Measurements from ENCODE around the gene L3MBTL4.

Gene L3MBTL4

DNA sequence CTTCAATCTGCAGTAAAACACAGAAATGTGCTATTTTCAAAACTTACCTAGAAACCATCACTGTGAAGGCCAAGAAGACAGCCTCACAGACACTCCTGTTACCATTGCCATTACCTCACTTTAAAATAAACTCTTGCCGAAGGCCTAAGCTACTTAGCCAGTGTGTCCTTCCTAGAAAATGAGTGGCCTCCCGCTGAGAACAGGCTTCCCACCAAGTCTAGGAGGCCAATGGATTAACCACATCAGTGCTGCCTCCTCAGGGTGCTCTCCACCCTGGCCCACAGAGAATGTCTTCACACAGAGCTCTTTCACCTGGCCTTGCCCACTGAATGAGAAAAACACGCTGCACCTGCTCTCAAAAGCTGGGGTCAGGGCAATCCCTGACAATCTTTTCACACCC is 47.5 kb downstream of the L3MBTL4 start:
- in situ Hi-C loops (cut with MboI; ENCODE audit: low sequenced_read_pairs) = no loop called here

GRCh38 chr18:6366776-6367175 is 47.9 kb downstream of the L3MBTL4 start:
- in situ Hi-C loops (cut with MboI; ENCODE audit: low sequenced_read_pairs) = no loop called here

- in situ Hi-C loops (cut with MboI; ENCODE audit: low sequenced_read_pairs) = no loop called here
Measured at GRCh38 chr18:6365385-6365784, 49.3 kb downstream of the L3MBTL4 start.

GRCh38 chr18:6363216-6363615 is 51.5 kb downstream of the L3MBTL4 start:
- in situ Hi-C loops (cut with MboI; ENCODE audit: low sequenced_read_pairs) = no loop called here

DNA sequence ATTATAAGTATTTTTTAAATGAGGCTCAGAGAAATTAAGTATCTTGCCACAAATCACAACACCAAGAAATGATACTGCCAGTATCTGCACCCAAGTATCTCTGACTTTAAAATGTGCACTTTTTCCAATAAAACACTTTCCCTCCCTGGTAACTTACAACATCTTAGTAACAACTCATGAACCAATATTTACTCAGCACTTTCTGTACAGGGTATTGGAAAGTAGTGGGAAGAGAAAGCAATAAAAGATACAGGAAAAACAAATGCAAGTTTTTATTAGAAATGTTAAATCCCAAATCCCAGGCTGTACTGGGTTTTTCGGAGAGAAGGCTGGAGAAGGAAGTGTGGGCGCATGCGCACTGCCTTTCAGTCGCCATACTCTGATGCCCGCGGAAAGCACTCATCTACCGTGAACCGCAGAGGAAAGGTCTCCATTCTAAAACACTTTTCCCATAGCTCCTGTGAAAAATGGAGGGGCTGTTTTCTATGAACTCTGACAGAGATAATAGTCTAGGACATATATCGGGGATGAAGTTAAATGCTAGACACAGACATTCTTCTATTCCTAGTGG is 52.1 kb downstream of the L3MBTL4 start:
- in situ Hi-C loops (cut with MboI; ENCODE audit: low sequenced_read_pairs) = no loop called here

- in situ Hi-C loops (cut with MboI; ENCODE audit: low sequenced_read_pairs) = no loop called here
Measured at GRCh38 chr18:6357668-6358067, 57.0 kb downstream of the L3MBTL4 start.

GRCh38 chr18:6355789-6356589 is 58.7 kb downstream of the L3MBTL4 start:
- in situ Hi-C loops (cut with MboI; ENCODE audit: low sequenced_read_pairs) = no loop called here

- in situ Hi-C loops (cut with MboI; ENCODE audit: low sequenced_read_pairs) = no loop called here
Measured at GRCh38 chr18:6352275-6352674, 62.4 kb downstream of the L3MBTL4 start.

GRCh38 chr18:6342990-6343389 is 71.7 kb downstream of the L3MBTL4 start:
- in situ Hi-C loops (cut with MboI; ENCODE audit: low sequenced_read_pairs) = no loop called here

DNA sequence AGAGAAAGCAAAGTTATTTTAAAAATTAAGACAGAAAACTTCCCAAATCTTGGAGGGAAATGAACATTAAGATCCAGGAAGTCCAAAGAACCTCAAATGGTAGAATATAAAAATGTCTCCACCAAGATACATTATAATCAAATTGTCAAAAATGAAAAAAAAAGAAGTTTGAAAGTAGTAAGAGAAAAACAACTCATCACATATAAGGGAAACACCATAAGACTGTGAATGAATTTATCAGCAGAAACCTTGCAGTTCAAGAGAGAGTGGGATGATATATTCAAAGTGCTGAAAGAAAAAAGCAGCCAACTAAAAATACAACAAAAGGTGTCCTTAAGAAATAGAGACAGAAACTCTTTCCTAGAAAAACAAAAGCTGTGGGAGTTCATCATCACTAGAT is 73.0 kb downstream of the L3MBTL4 start:
- in situ Hi-C loops (cut with MboI; ENCODE audit: low sequenced_read_pairs) = no loop called here

DNA sequence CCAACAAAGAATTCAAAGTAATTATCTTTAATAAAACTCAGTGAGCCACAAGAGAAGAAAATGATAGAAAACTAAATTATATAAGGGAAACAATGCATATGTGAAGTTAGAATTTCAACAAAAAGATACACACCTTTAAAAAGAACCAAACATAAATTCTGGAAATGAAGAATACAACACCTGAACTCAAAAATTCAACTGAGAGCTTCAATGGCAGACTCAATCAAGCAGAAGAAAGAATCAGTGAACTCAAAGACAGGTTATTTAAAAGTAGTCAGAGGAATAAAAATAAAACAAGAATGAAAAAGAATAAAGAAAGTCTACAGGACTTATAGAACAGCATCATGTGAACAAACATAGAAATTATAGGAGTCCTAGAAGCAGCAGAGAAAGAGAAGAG is 73.4 kb downstream of the L3MBTL4 start:
- in situ Hi-C loops (cut with MboI; ENCODE audit: low sequenced_read_pairs) = no loop called here

DNA sequence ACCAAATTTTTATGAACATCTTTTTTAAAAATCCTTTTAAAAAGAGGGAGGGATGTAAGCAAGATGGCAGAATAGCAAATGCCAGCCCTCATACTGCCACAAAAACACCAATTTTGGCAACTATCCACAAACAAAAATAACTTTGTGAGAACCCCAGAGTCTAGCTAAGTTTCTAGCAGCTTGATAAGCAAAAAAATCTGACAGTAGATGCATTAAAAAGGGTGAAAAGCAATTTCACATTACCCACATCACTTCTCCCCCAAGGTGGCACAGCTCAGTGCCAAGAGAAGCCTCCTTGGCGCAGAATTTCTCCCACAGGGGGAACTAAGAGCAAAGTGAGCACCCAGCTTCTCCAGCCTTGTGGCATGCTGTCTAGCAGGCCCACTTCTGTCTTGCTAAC is 74.6 kb downstream of the L3MBTL4 start:
- in situ Hi-C loops (cut with MboI; ENCODE audit: low sequenced_read_pairs) = no loop called here

GRCh38 chr18:6336239-6336638 is 78.5 kb downstream of the L3MBTL4 start:
- in situ Hi-C loops (cut with MboI; ENCODE audit: low sequenced_read_pairs) = no loop called here

DNA sequence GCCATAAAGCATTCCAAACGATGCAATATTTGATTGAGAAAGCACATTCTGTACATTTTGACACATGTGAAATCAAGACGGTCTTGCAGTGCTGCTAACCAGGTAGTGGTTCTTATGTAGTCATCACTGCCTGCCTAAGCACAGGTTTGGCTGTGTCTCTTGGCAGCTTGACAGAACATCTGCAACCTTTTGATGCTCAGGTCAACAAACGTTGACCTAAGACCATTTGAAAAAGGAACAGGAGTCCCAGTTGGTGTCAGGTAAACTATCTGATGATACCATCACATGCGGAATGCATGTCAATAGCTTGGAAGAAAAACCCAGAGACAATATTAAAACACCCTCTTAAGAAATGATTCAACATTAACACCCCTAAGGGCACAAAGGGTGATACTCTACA is 80.7 kb downstream of the L3MBTL4 start:
- in situ Hi-C loops (cut with MboI; ENCODE audit: low sequenced_read_pairs) = no loop called here

- in situ Hi-C loops (cut with MboI; ENCODE audit: low sequenced_read_pairs) = no loop called here
Measured at GRCh38 chr18:6331872-6332271, 82.8 kb downstream of the L3MBTL4 start.

GRCh38 chr18:6330786-6331185 is 83.9 kb downstream of the L3MBTL4 start:
- in situ Hi-C loops (cut with MboI; ENCODE audit: low sequenced_read_pairs) = no loop called here

DNA sequence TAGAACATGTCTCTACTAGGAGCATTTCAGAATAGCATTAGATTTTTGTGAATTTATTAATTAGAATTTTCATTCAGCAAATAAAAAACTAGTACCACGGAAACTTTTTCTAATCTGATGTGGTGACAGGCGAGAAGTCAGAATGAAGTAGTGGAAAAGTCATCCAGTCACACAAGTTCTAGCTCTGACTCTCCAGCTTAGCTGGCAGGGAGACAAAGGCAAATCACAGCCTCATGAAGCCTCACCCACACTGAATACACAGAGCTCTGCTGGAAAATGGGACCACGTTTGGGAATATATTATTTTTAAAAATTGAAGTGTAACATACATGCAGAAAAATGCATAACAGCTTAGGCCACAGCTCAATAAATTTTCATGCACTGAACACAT is 86.1 kb downstream of the L3MBTL4 start:
- in situ Hi-C loops (cut with MboI; ENCODE audit: low sequenced_read_pairs) = no loop called here

- in situ Hi-C loops (cut with MboI; ENCODE audit: low sequenced_read_pairs) = no loop called here
Measured at GRCh38 chr18:6327895-6328620, 86.7 kb downstream of the L3MBTL4 start.

- in situ Hi-C loops (cut with MboI; ENCODE audit: low sequenced_read_pairs) = no loop called here
Measured at GRCh38 chr18:6327485-6327884, 87.2 kb downstream of the L3MBTL4 start.

DNA sequence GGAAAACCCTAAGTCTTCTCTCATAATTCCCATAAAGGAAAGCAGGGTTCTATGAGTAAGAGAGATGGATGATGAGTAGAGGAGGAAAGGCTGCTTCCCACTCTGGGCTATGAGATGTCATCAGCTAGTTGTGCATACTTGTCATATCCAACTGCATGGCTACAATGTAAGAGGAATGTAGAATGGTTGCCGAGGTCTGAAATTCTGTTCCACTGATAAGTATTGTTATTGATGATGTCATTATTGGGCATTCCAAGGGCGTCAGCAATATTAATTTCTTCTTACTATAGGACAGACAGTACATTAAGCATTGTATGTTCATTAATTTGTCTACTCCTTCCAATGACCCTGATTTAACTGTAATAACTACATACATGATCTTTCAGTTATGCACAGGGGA is 88.1 kb downstream of the L3MBTL4 start:
- in situ Hi-C loops (cut with MboI; ENCODE audit: low sequenced_read_pairs) = no loop called here

DNA sequence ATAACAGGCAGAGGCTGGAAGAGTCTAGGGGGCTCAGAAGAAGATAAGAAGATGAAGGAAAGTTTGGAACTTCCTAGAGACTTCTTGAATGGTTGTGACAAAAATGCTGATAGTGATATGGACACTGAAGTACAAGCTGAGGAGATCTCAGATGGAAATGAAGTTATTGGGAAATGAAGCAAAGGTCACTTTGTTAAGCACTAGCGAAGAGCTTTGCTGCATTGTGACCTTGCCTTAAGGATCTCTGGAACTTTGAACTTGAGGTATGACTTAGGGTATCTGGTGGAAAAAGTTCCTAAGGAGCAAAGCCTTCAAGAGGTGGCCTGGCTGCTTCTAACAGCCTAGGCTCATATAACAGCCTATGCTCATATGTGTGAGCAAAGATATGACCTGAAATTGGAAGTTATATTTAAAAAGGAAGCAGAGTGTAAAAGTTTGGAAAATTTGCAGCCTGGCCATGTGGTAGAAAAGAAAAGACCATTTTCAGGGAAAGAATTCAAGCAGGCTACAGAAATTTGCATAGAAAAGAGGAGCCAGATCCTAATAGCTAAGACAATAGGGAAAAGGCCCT is 91.3 kb downstream of the L3MBTL4 start:
- in situ Hi-C loops (cut with MboI; ENCODE audit: low sequenced_read_pairs) = no loop called here
